ENCODE measurements around the gene ZFP36. TPM values are rescaled to one million over a fixed set of nuclear protein-coding genes. Genes with fewer than 3 reads are reported as not detected.

The ZFP36 gene
- total and polyA plus RNA-seq, 2 of the 8 experiments (the other 6 are each of a cell fraction or from before 2014, with no cell fraction given): 4.0 to 10.9 TPM

DNA sequence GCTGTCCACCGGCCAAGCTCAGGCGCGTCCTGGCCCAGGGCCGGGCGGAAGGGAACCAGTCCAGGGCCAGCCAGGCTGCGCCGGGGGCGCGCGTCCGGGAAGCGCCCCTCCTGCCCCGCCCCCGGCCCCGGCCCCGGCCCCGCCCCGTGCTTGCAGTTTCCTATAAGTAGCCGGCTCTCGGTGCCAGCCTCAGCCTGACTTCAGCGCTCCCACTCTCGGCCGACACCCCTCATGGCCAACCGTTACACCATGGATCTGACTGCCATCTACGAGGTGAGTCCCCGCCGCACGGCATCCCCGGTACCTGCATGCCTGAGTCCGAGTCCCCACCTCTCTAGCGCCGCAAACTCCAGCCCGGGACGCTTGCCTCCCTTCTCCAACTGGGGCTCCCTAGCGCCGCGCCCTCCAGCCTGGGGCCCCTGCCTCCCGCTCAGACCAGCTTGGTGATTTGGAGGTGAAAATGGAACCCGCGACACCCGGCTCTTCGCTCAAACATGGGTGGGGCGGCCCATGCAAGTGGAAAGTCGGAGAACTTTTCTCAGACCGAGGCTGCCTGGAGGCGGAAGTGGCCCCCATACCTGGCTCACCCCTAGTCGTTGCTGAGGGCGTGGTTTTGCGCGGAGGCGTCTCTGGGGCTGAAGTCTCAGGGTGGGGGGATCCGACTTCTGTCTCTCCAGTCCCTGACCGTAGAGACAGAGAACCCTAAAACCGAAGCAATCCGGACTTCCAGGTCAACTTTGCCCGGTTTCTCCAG lies at the start of gene ZFP36 (continued):
- peak; percentile 77 for TF ChIP-seq KDM4A (IDR thresholded peaks at IDR 0.05; ENCODE audit: low read depth, low read length, severe bottlenecking)
- no peak for TF ChIP-seq FOSL1 (IDR thresholded peaks at IDR 0.05; ENCODE audit: insufficient read depth, low read depth, low read length)
- no peak for TF ChIP-seq BACH1 (IDR thresholded peaks at IDR 0.05; ENCODE audit: low read length)

All from H1 (cell line).